ENCODE results near the gene PROSER1. TPM values are rescaled to one million over a fixed set of nuclear protein-coding genes. Genes with fewer than 3 reads are reported as not detected.

Gene PROSER1
- total RNA-seq, 2 experiments from 2014 or later: 88.7 to 108 TPM

- Mint-ChIP-seq H3K9me3 (no peaks in the 10 kb centered on the region), H3K27ac (peak overlapping the region; percentile 90)
- CTCF ChIA-PET: interaction anchor here (1.5 kb wide), 1 partner anchor 576 kb away, joined by 3 read pairs; no protein-coding TSS in a partner anchor
Measured at GRCh38 chr13:39035204-39035603, 2.7 kb downstream of the PROSER1 start.

GRCh38 chr13:39034085-39034484 lies 3.8 kb downstream of the PROSER1 start:
- H3K27ac Mint-ChIP-seq: no peak overlapping the region
- CTCF ChIA-PET: no interaction called here
- H3K27me3 Mint-ChIP-seq: no peaks in the 10 kb centered on the region
- DNase-seq (no peak), ATAC-seq (no peak)
- no peaks in the 10 kb centered on the region for H3K9me3 Mint-ChIP-seq
- peak overlapping the region; percentile 100 for H3K4me3 Mint-ChIP-seq
- intact Hi-C loops (cut with micrococcal nuclease): no loop called here
- POLR2A ChIA-PET: interaction anchor here (0.7 kb wide), 1 partner anchor 80 kb away, joined by 3 read pairs; no protein-coding TSS in a partner anchor
- TF ChIP-seq CTCF (IDR thresholded peaks at IDR 0.05): no peak
- H3K4me1 Mint-ChIP-seq (ENCODE audit: low read depth): peaks cover 34% of the 10 kb centered on the region
- peaks cover 31% of the 10 kb centered on the region for H3K36me3 Mint-ChIP-seq (ENCODE audit: low read depth)

More at GRCh38 chr13:39035204-39035603, 2.7 kb downstream of the PROSER1 start:
- DNase-seq: no peak
- Mint-ChIP-seq H3K27me3 (no peaks in the 10 kb centered on the region), H3K36me3 (ENCODE audit: low read depth) (peaks cover 32% of the 10 kb centered on the region), H3K4me3 (peak overlapping the region; percentile 100), H3K4me1 (ENCODE audit: low read depth) (peaks cover 40% of the 10 kb centered on the region)
- intact Hi-C loops (cut with micrococcal nuclease): no loop called here
- TF ChIP-seq CTCF (IDR thresholded peaks at IDR 0.05): no peak
- ATAC-seq: no peak
- POLR2A ChIA-PET: interaction anchor here (1.9 to 2.6 kb wide), 3 partner anchors 17 to 686 kb away, joined by 4 to 8 read pairs (median 6); partner anchors contain the start of gene UFM1

GRCh38 chr13:39032150-39032549 lies 5.7 kb downstream of the PROSER1 start:
- Mint-ChIP-seq H3K27me3 (no peaks in the 10 kb centered on the region), H3K27ac (peak overlapping the region; percentile 22), H3K36me3 (ENCODE audit: low read depth) (peaks cover 37% of the 10 kb centered on the region), H3K4me3 (no peak overlapping the region), H3K4me1 (ENCODE audit: low read depth) (peaks cover 34% of the 10 kb centered on the region), H3K9me3 (no peaks in the 10 kb centered on the region)
- no peak for ATAC-seq
- no peak for DNase-seq
- POLR2A ChIA-PET: interaction anchor here (1.1 kb wide), 1 partner anchor 24 kb away, joined by 3 read pairs; no protein-coding TSS in a partner anchor
- intact Hi-C loops (cut with micrococcal nuclease): no loop called here
- CTCF ChIA-PET: interaction anchor here (0.9 to 2.6 kb wide), 2 partner anchors 15 to 16 kb away, joined by 4 to 7 read pairs; no protein-coding TSS in a partner anchor
- no peak for TF ChIP-seq CTCF (IDR thresholded peaks at IDR 0.05)

GRCh38 chr13:39025433-39025839 lies 12.5 kb downstream of the PROSER1 start:
- H3K4me1 Mint-ChIP-seq (ENCODE audit: low read depth): peaks cover 4% of the 10 kb centered on the region
- intact Hi-C loops (cut with micrococcal nuclease): no loop called here
- H3K9me3 Mint-ChIP-seq: no peaks in the 10 kb centered on the region
- H3K27me3 Mint-ChIP-seq: no peaks in the 10 kb centered on the region
- ATAC-seq (no peak), DNase-seq (no peak)
- H3K4me3 Mint-ChIP-seq: no peak overlapping the region
- ChIA-PET CTCF (interaction anchor here (1.6 kb wide), 1 partner anchor 23 kb away, joined by 4 read pairs; no protein-coding TSS in a partner anchor), POLR2A (interaction anchor here (1.9 kb wide), 1 partner anchor 12 kb away, joined by 8 read pairs; the partner anchor contains the start of genes NHLRC3 and PROSER1)
- no peak for TF ChIP-seq CTCF (IDR thresholded peaks at IDR 0.05)
- H3K36me3 Mint-ChIP-seq (ENCODE audit: low read depth): peaks cover 47% of the 10 kb centered on the region
- H3K27ac Mint-ChIP-seq: no peak overlapping the region

GRCh38 chr13:39023761-39024160 lies 14.1 kb downstream of the PROSER1 start:
- Mint-ChIP-seq H3K27ac (no peak overlapping the region), H3K36me3 (ENCODE audit: low read depth) (peaks cover 46% of the 10 kb centered on the region), H3K4me3 (no peak overlapping the region), H3K9me3 (no peaks in the 10 kb centered on the region), H3K4me1 (ENCODE audit: low read depth) (peaks cover 4% of the 10 kb centered on the region), H3K27me3 (no peaks in the 10 kb centered on the region)
- CTCF ChIA-PET: no interaction called here
- intact Hi-C loops (cut with micrococcal nuclease): no loop called here
- ATAC-seq (no peak), DNase-seq (no peak)
- POLR2A ChIA-PET: interaction anchor here (0.8 to 1.4 kb wide), 2 partner anchors 13 to 15 kb away, joined by 3 read pairs; no protein-coding TSS in a partner anchor
- TF ChIP-seq CTCF (IDR thresholded peaks at IDR 0.05): no peak
